22Rv1 (cell line): ENCODE results near the gene GRIN3A.
"Not testable (repeated sequence)": the region's sequence is repeated elsewhere in the genome, so short reads cannot be mapped to it uniquely, and the experiment has no call there.

Source experiments
- H3K27ac ChIP-seq: fragments of 450-650 bp; 2 replicates; pipeline ENCODE4 v1.5.1; 2017
- ZFX ChIP-seq: fragments of 450-650 bp; IDR thresholded peaks from 2 replicates; pipeline ENCODE4 v1.6.1; 2017; ENCODE audit warnings: antibody characterized with exemption, borderline replicate concordance
- TF ChIP-seq, protein P1 (sequence below): fragments of 450-650 bp; IDR thresholded peaks from 2 replicates; pipeline ENCODE4 v1.5.1; 2017; ENCODE audit warnings: mild to moderate bottlenecking

Gene GRIN3A

DNA sequence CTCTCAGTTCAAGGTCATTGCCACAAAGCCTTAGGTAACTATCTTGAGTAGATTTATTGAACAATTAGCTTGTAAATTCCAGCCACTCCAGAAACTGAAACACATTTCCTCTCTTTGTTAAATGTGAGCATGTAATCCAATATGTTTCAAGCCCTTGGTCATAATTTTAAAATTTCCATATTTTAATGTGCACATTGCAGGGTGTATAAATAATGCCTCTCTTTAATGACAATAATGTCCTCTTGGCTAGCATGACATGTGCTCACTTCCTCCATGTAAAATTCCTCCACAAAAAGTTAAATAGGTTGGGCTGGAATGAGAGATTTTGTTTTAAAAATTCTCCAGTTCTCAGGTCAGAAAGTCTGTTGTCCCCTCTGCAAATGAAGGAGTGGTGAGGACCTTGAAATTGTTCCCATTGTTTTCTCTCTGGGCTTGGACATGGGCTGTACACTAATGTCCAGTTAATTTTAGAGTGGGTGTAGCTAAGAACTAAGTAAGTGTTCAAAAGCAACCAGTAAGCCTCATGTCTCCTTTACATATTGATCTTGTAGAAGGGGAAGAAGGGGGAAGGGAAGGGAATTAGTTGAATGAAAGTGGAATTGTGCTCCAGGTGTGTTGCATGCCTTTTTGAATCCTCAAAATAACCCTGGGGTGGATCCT, 146.5 kb downstream of the GRIN3A start:
- TF ChIP-seq, protein P1, sequence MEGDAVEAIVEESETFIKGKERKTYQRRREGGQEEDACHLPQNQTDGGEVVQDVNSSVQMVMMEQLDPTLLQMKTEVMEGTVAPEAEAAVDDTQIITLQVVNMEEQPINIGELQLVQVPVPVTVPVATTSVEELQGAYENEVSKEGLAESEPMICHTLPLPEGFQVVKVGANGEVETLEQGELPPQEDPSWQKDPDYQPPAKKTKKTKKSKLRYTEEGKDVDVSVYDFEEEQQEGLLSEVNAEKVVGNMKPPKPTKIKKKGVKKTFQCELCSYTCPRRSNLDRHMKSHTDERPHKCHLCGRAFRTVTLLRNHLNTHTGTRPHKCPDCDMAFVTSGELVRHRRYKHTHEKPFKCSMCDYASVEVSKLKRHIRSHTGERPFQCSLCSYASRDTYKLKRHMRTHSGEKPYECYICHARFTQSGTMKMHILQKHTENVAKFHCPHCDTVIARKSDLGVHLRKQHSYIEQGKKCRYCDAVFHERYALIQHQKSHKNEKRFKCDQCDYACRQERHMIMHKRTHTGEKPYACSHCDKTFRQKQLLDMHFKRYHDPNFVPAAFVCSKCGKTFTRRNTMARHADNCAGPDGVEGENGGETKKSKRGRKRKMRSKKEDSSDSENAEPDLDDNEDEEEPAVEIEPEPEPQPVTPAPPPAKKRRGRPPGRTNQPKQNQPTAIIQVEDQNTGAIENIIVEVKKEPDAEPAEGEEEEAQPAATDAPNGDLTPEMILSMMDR = no peak
- TF ChIP-seq ZFX = no peak
- no peak overlapping the region for H3K27ac ChIP-seq

DNA sequence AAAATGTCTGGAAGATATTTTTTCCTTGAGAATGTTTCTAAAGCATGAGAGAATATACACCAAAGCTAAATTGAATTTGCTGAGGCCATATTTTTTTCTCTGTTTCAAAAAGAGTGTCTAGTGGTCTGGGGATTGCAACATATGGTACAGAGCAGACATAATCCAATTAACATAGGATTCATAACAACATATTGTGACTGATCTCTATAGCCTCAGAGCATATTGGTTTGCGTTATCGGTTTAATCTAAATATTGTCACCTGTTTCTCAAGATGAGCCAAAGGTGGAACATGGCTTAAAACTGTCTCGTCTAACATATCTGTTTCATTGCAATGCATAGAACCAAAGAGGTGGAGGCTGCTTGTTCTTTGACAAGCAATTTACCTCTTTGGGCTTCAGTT, 147.5 kb downstream of the GRIN3A start:
- no peak overlapping the region for H3K27ac ChIP-seq
- TF ChIP-seq, protein P1 = no peak
- TF ChIP-seq ZFX = no peak

DNA sequence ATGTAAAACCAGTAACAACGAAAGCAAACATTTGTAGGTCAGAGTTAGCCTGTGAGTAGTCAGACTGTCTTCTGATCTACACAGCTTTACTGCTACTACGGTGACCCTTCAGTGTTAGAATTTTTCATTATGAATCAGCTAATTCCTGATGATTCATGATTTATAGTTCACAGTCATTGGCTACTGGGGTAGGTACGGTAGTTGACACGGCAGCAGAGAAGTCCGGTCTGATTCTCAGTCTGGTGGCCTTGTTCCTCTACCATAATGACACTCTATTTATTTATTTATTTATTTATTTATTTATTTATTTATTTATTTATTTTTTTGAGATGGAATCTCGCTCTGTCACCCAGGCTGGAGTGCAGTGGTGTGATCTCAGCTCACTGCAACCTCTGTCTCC, 148.4 kb downstream of the GRIN3A start:
- not testable (repeated sequence) for H3K27ac ChIP-seq

DNA sequence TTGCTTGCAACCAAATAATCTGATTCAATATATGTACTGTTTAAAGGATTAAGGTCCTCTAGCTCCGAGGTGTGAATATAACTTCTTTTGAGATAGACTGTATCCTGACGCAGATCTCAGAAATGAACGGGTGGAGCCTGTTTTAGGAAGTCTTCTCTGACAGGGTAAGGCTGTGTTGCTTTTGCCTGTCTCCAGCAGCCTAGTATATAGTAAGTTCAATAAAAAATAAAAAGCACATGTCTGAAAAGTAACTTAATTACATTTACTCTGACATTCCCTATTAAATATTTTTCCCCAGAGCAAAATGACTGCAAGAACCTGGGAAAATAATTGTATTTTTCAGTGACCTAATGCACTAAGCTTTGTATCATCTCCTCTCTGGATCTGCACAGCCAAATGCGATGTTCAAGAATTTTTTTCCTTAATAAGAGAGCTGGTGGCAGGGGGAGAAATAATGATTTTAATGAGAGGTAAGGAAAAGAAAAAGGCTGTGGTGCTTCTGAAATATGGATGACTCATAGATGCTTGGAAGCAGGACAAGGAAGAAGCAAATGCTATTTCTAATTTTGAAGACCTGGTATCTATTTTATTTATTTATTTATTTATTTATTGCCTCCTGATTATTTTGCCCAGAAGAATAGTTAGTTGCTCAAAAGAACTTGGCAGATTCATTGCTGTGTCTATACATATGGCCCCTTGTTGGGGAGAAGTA, 151.0 kb downstream of the GRIN3A start:
- H3K27ac ChIP-seq = no peak overlapping the region
- TF ChIP-seq, protein P1 = no peak
- no peak for TF ChIP-seq ZFX

DNA sequence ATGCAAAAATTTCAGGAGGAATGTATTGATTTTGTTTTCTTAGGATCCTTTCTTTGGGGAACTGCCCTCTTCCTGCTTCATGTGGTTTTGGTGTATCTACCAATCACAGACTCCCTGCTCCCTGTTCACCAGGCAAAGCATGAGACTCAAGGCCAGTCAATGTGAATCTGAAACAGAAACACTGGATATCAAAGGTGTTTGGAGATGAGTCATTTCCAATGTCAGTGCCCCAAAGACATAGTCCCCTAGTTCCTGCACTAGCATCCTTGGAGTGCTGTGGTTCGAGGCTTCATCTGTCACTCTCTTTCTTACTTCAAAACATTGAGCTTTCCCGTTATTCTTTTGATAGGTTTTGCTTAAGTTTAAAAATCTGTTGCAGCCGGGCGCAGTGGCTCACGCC, 151.8 kb downstream of the GRIN3A start:
- no peak for TF ChIP-seq ZFX
- TF ChIP-seq, protein P1 = no peak
- no peak overlapping the region for H3K27ac ChIP-seq

DNA sequence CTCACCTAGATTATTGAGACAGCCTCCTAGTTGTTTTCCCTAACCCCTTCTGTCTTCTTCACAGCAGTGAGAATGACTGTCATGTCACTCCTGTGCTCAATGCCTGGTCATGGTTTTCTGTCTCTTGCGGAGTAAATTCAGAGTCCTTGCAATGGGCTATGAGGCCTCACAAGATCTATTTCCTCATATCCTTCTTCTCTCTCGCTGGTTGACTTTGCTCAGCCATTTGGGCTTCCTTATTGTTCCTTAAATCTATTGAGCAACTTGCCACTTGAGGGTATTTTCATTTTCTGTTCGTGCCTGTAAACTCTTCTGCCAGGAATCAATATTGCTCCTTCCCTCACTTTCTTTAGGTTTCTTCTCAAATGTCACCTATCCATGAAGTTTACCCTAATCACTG, 152.7 kb downstream of the GRIN3A start:
- TF ChIP-seq ZFX = no peak
- TF ChIP-seq, protein P1 = no peak
- no peak overlapping the region for H3K27ac ChIP-seq

DNA sequence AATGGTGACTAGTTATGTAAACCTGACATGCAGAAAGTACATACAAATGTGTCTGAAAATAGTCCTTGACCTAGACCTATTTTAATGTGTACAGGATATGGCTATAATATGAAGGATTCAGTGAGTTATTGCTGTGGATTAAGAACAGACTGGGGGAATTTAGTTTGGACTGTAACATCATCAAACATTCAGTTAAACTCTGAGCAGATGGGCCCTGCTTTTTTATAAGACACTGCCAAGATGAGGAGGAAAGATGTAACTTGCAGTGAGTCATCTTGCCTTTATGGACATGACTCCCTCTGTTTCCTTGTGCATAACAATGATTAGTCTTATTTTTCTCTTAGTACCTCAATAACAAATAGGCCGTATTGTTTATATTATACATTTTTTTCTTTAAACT, 155.9 kb downstream of the GRIN3A start:
- no peak for TF ChIP-seq ZFX
- TF ChIP-seq, protein P1 = no peak
- no peak overlapping the region for H3K27ac ChIP-seq
